HFFc6 (cell line): ENCODE data around the gene LMO2. TPM values are rescaled to one million over a fixed set of nuclear protein-coding genes. Genes with fewer than 3 reads are reported as not detected.

ENCODE experiments used
- DNase-seq: peaks from one replicate; pipeline ENCODE4 v3.0.0-alpha.2; 2018
- H3K27ac Mint-ChIP-seq: 2 replicates; pipeline ENCODE4 v1.8.0; 2020; ENCODE audit warnings: mild to moderate bottlenecking, mixed read lengths
- H3K27me3 Mint-ChIP-seq: 2 replicates; pipeline ENCODE4 v1.8.0; 2021; ENCODE audit warnings: mild to moderate bottlenecking, moderate library complexity, mixed read lengths; ENCODE audit not compliant: insufficient read depth
- H3K36me3 Mint-ChIP-seq: 2 replicates; pipeline ENCODE4 v1.8.0; 2021; ENCODE audit warnings: low read depth, mixed read lengths
- H3K4me1 Mint-ChIP-seq: 2 replicates; pipeline ENCODE4 v1.8.0; 2020; ENCODE audit warnings: low read depth, mixed read lengths
- H3K4me3 Mint-ChIP-seq: 2 replicates; pipeline ENCODE4 v1.8.0; 2020; ENCODE audit warnings: mild to moderate bottlenecking, moderate library complexity, mixed read lengths
- H3K9me3 Mint-ChIP-seq: 2 replicates; pipeline ENCODE4 v1.8.0; 2020; ENCODE audit warnings: mild to moderate bottlenecking, mixed read lengths
- CTCF ChIP-seq: fragments of 200-600 bp; sonication (generic); IDR thresholded peaks from 2 replicates; pipeline ENCODE4 v1.5.0; 2021; ENCODE audit warnings: antibody characterized with exemption, mild to moderate bottlenecking
- total RNA-seq, 6 experiments: library from RNA; stranded (reverse); fragmentation: NEBNext Ultra II Directional; extraction: Animal tissue kit (Norgen Biotek cat#: 25700); gene quantifications; 2 replicates in 1 of 6; 3 replicates in 5 of 6; pipeline ENCODE4 v1.2.3, GENCODE V29; 2021

The LMO2 gene
- total RNA-seq, 6 experiments from 2014 or later = 0.11 to 0.30 (median 0.15) TPM; not detected in 2

GRCh38 chr11:33868647-33869461 lies 23.0 kb downstream of the LMO2 start:
- Mint-ChIP-seq H3K36me3 (no peaks in the 10 kb centered on the region), H3K27me3 (peaks cover 62% of the 10 kb centered on the region), H3K27ac (no peak overlapping the region), H3K4me1 (peaks cover 5% of the 10 kb centered on the region; the same call in 1 of the 2 replicates), H3K4me3 (peak overlapping the region; percentile 47), H3K9me3 (no peaks in the 10 kb centered on the region)
- no peak for DNase-seq
- TF ChIP-seq CTCF = no peak

- peaks cover 5% of the 10 kb centered on the region; the same call in 1 of the 2 replicates for H3K4me1 Mint-ChIP-seq
- DNase-seq = no peak
- H3K9me3 Mint-ChIP-seq = no peaks in the 10 kb centered on the region
- H3K36me3 Mint-ChIP-seq = no peaks in the 10 kb centered on the region
- peak overlapping the region; percentile 47 for H3K4me3 Mint-ChIP-seq
- H3K27ac Mint-ChIP-seq = no peak overlapping the region
- peaks cover 64% of the 10 kb centered on the region for H3K27me3 Mint-ChIP-seq
- TF ChIP-seq CTCF = no peak
Observed at GRCh38 chr11:33867996-33868646, 23.8 kb downstream of the LMO2 start.

GRCh38 chr11:33867561-33867960 lies 24.3 kb downstream of the LMO2 start:
- Mint-ChIP-seq H3K27me3 (peaks cover 64% of the 10 kb centered on the region), H3K4me1 (peaks cover 5% of the 10 kb centered on the region; the same call in 1 of the 2 replicates), H3K9me3 (no peaks in the 10 kb centered on the region), H3K27ac (no peak overlapping the region), H3K4me3 (no peak overlapping the region), H3K36me3 (no peaks in the 10 kb centered on the region)
- DNase-seq = no peak
- no peak for TF ChIP-seq CTCF

- peaks cover 66% of the 10 kb centered on the region for H3K27me3 Mint-ChIP-seq
Observed at GRCh38 chr11:33866936-33867335, 24.9 kb downstream of the LMO2 start.

GRCh38 chr11:33864479-33864878 lies 27.4 kb downstream of the LMO2 start:
- Mint-ChIP-seq H3K9me3 (no peaks in the 10 kb centered on the region), H3K27ac (no peak overlapping the region), H3K4me3 (no peak overlapping the region), H3K27me3 (peaks cover 76% of the 10 kb centered on the region), H3K36me3 (no peaks in the 10 kb centered on the region), H3K4me1 (no peaks in the 10 kb centered on the region)
- TF ChIP-seq CTCF = no peak
- DNase-seq = no peak

More at GRCh38 chr11:33866936-33867335, 24.9 kb downstream of the LMO2 start:
- peaks cover 5% of the 10 kb centered on the region; the same call in 1 of the 2 replicates for H3K4me1 Mint-ChIP-seq
- no peak overlapping the region for H3K4me3 Mint-ChIP-seq
- H3K36me3 Mint-ChIP-seq = no peaks in the 10 kb centered on the region
- no peaks in the 10 kb centered on the region for H3K9me3 Mint-ChIP-seq
- no peak for DNase-seq
- no peak for TF ChIP-seq CTCF
- no peak overlapping the region for H3K27ac Mint-ChIP-seq
